H9 (cell line): ENCODE data around the gene PPP1R7. TPM values are rescaled to one million over a fixed set of nuclear protein-coding genes. Genes with fewer than 3 reads are reported as not detected.

Experiments
- DNase-seq: peaks from one replicate; pipeline ENCODE4 v3.0.0-alpha.2; 2017
- H2AFZ ChIP-seq: one replicate; pipeline ENCODE4 v1.6.1; 2013; ENCODE audit warnings: mild to moderate bottlenecking, low read length, control low read depth, moderate library complexity
- H2AK5ac ChIP-seq: 2 replicates; pipeline ENCODE4 v1.6.1; 2013; ENCODE audit warnings: low read length, control low read depth, mixed read lengths; ENCODE audit not compliant: insufficient read length
- H2BK120ac ChIP-seq: one replicate; pipeline ENCODE4 v1.6.1; 2013; ENCODE audit warnings: low read depth, mild to moderate bottlenecking, low read length, control low read depth, inconsistent platforms; ENCODE audit not compliant: poor library complexity, severe bottlenecking
- H2BK12ac ChIP-seq: 2 replicates; pipeline ENCODE4 v1.6.1; 2013; ENCODE audit warnings: low read length, control low read depth, mixed read lengths, low read depth; ENCODE audit not compliant: insufficient read length
- H2BK15ac ChIP-seq: 2 replicates; pipeline ENCODE4 v1.6.1; 2013; ENCODE audit warnings: low read depth, low read length, control low read depth
- H2BK20ac ChIP-seq: one replicate; pipeline ENCODE4 v1.6.1; 2013; ENCODE audit warnings: low read depth, mild to moderate bottlenecking, low read length, control low read depth, inconsistent platforms; ENCODE audit not compliant: poor library complexity, severe bottlenecking
- H2BK5ac ChIP-seq: 2 replicates; pipeline ENCODE4 v1.6.1; 2013; ENCODE audit warnings: low read length, control low read depth, mixed read lengths; ENCODE audit not compliant: insufficient read length
- H3K14ac ChIP-seq: 2 replicates; pipeline ENCODE4 v1.6.1; 2013; ENCODE audit warnings: low read length, control low read depth; ENCODE audit not compliant: insufficient read depth
- H3K18ac ChIP-seq: 2 replicates; pipeline ENCODE4 v1.6.1; 2013; ENCODE audit warnings: low read depth, mild to moderate bottlenecking, mixed read lengths, low read length, control low read depth; ENCODE audit not compliant: insufficient read length
- H3K23ac ChIP-seq: 2 replicates; pipeline ENCODE4 v1.6.1; 2013; ENCODE audit warnings: low read length, control low read depth, mixed read lengths, low read depth; ENCODE audit not compliant: insufficient read length
- H3K23me2 ChIP-seq: 2 replicates; pipeline ENCODE4 v1.6.1; 2013; ENCODE audit warnings: low read depth, mild to moderate bottlenecking, mixed read lengths, low read length, control low read depth; ENCODE audit not compliant: insufficient read length, poor library complexity, severe bottlenecking
- H3K27ac ChIP-seq: 2 replicates; pipeline ENCODE4 v1.5.1; 2013; ENCODE audit warnings: low read length, control low read depth, mixed read lengths, low read depth; ENCODE audit not compliant: insufficient read length
- H3K27me3 ChIP-seq: 2 replicates; pipeline ENCODE4 v1.6.1; 2013; ENCODE audit warnings: low read length, control low read depth, inconsistent platforms; ENCODE audit not compliant: insufficient read depth
- H3K4ac ChIP-seq: 2 replicates; pipeline ENCODE4 v1.6.1; 2013; ENCODE audit warnings: low read depth, mild to moderate bottlenecking, control low read depth, inconsistent platforms, low read length, moderate library complexity
- H3K4me1 ChIP-seq: 2 replicates; pipeline ENCODE4 v1.6.1; 2013; ENCODE audit warnings: low read length, control low read depth, inconsistent platforms; ENCODE audit not compliant: insufficient read depth
- H3K4me2 ChIP-seq: 2 replicates; pipeline ENCODE4 v1.6.1; 2013; ENCODE audit warnings: low read length, control low read depth, mixed read lengths; ENCODE audit not compliant: insufficient read length, insufficient read depth
- H3K56ac ChIP-seq: 2 replicates; pipeline ENCODE4 v1.6.1; 2013; ENCODE audit warnings: low read depth, mild to moderate bottlenecking, mixed read lengths, low read length, control low read depth; ENCODE audit not compliant: insufficient read length
- H3K79me1 ChIP-seq: 2 replicates; pipeline ENCODE4 v1.6.1; 2013; ENCODE audit warnings: low read depth, mild to moderate bottlenecking, moderate library complexity, low read length, control low read depth, inconsistent platforms; ENCODE audit not compliant: insufficient read depth, poor library complexity, severe bottlenecking
- H3K79me2 ChIP-seq: 2 replicates; pipeline ENCODE4 v1.6.1; 2013; ENCODE audit warnings: low read length, control low read depth, inconsistent platforms; ENCODE audit not compliant: insufficient read depth
- H3K9ac ChIP-seq: 2 replicates; pipeline ENCODE4 v1.6.1; 2013; ENCODE audit warnings: low read length, control low read depth, mixed read lengths; ENCODE audit not compliant: insufficient read length; ENCODE audit errors: extremely low read depth
- H3K9me3 ChIP-seq: one replicate; pipeline ENCODE4 v1.6.1; 2013; ENCODE audit warnings: low read depth, low read length, inconsistent platforms; ENCODE audit not compliant: control insufficient read depth
- H3T11ph ChIP-seq: one replicate; pipeline ENCODE4 v1.6.1; 2013; ENCODE audit warnings: mild to moderate bottlenecking, low read length, control low read depth, inconsistent platforms
- H4K20me1 ChIP-seq: one replicate; pipeline ENCODE4 v1.6.1; 2013; ENCODE audit not compliant: control insufficient read depth, insufficient read length, insufficient read depth
- H4K5ac ChIP-seq: 2 replicates; pipeline ENCODE4 v1.6.1; 2013; ENCODE audit warnings: low read depth, mild to moderate bottlenecking, mixed read lengths, low read length, control low read depth; ENCODE audit not compliant: insufficient read length
- H4K8ac ChIP-seq: replicated peaks from 2 replicates; pipeline ENCODE4 v1.6.1; 2013; ENCODE audit warnings: low read length, control low read depth, mixed read lengths, low read depth; ENCODE audit not compliant: insufficient read length
- H4K91ac ChIP-seq: 2 replicates; pipeline ENCODE4 v1.6.1; 2013; ENCODE audit warnings: low read depth, mild to moderate bottlenecking, moderate library complexity, mixed read lengths, low read length, control low read depth; ENCODE audit not compliant: insufficient read length
- H3K27ac Mint-ChIP-seq, 3 experiments: 2 replicates in 2 of 3; 3 replicates in 1 of 3; pipeline ENCODE4 v1.8.0; 2020 to 2021; ENCODE audit warnings: mixed read lengths in 3 of 3, mild to moderate bottlenecking in 1 of 3, moderate library complexity in 1 of 3
- H3K27me3 Mint-ChIP-seq: 2 replicates; pipeline ENCODE4 v1.8.0; 2021; ENCODE audit warnings: low read depth, mild to moderate bottlenecking, moderate library complexity, mixed read lengths
- H3K36me3 Mint-ChIP-seq, 3 experiments: 2 replicates in 2 of 3; 3 replicates in 1 of 3; pipeline ENCODE4 v1.8.0; 2020 to 2021; ENCODE audit warnings: low read depth in 3 of 3, mixed read lengths in 3 of 3; ENCODE audit not compliant: insufficient read depth in 1 of 3
- H3K4me1 Mint-ChIP-seq, 2 experiments: 2 replicates each; pipeline ENCODE4 v1.8.0; 2020; ENCODE audit warnings: mixed read lengths in 2 of 2
- H3K4me3 Mint-ChIP-seq, 2 experiments: 2 replicates in 1 of 2; 3 replicates in 1 of 2; pipeline ENCODE4 v1.8.0; 2020 to 2021; ENCODE audit warnings: mild to moderate bottlenecking in 2 of 2, mixed read lengths in 2 of 2, moderate library complexity in 1 of 2
- H3K9me3 Mint-ChIP-seq, 2 experiments: 2 replicates in 1 of 2; 3 replicates in 1 of 2; pipeline ENCODE4 v1.8.0; 2020; ENCODE audit warnings: mild to moderate bottlenecking in 2 of 2, mixed read lengths in 2 of 2, moderate library complexity in 1 of 2
- CTCF ChIP-seq: fragments of 200-600 bp; sonication (generic); conservative IDR thresholded peaks from 3 replicates; pipeline ENCODE4 v1.8.0; 2021; ENCODE audit warnings: antibody characterized with exemption, mild to moderate bottlenecking
- WGBS: extraction: QIAGEN DNeasy Blood & Tissue Kit; methylation state at CpG from one replicate; pipeline ENCODE4 v1.1.7; 2013; ENCODE audit warnings: missing lambda C conversion rate, low lambda C conversion rate, mixed read lengths; ENCODE audit not compliant: insufficient read length; ENCODE audit errors: extremely low coverage; 5-methylcytosine and 5-hydroxymethylcytosine counted together
- total RNA-seq: library from RNA; stranded (reverse); gene quantifications from 2 replicates; pipeline ENCODE4 v1.2.1, GENCODE V29; 2021

Gene PPP1R7
- total RNA-seq, 1 experiment from 2014 or later: 60.2 TPM

- Histone ChIP-seq H3K27me3 (no peaks in the 10 kb centered on the region), H3K14ac (no peak overlapping the region), H2AFZ (no peak overlapping the region), H3K79me1 (no peaks in the 10 kb centered on the region), H3K18ac (no peak overlapping the region), H2AK5ac (no peak overlapping the region), H3K23me2 (no peaks in the 10 kb centered on the region), H2BK15ac (no peak overlapping the region), H2BK12ac (no peak overlapping the region), H3K4ac (no peak overlapping the region), H3K23ac (no peak overlapping the region), H3K56ac (no peak overlapping the region), H4K8ac (no peak overlapping the region), H2BK5ac (no peak overlapping the region), H3K4me2 (no peak overlapping the region), H4K20me1 (peaks cover 2% of the 10 kb centered on the region), H4K5ac (no peak overlapping the region), H3K9me3 (no peaks in the 10 kb centered on the region), H3K4me1 (no peaks in the 10 kb centered on the region), H3K27ac (no peak overlapping the region), H3K79me2 (no peaks in the 10 kb centered on the region; the same call in 1 of the 2 replicates), H3K9ac (no peak overlapping the region), H2BK120ac (no peak overlapping the region), H2BK20ac (no peak overlapping the region), H4K91ac (no peak overlapping the region), H3T11ph (no peak overlapping the region)
- Mint-ChIP-seq H3K27ac (peak overlapping the region; percentile 44 to 79 (median 64); a peak in 5 of 7 replicates), H3K4me1 (peaks cover 4 to 15% of the 10 kb centered on the region in 2 experiments; a peak in 3 of 4 replicates), H3K27me3 (no peaks in the 10 kb centered on the region; the same call in 1 of the 2 replicates), H3K36me3 (peaks cover 12 to 44% (median 35%) of the 10 kb centered on the region in 3 experiments; a peak in 6 of 7 replicates), H3K4me3 (peak overlapping the region in 1 of 2 experiments; percentile 9; a peak in 2 of 5 replicates), H3K9me3 (peaks cover 0 to 2% of the 10 kb centered on the region in 2 experiments; a peak in 2 of 5 replicates)
- no CpG with 5 or more reads among the region's 8 CpGs for WGBS
- TF ChIP-seq CTCF: no peak
- DNase-seq: no peak
Observed at GRCh38 chr2:241224851-241225438, 74.7 kb downstream of the PPP1R7 start.
